Endothelial cell of umbilical vein (primary cell): ENCODE measurements around the gene PATL1. TPM values are rescaled to one million over a fixed set of nuclear protein-coding genes. Genes with fewer than 3 reads are reported as not detected.
A peak's percentile ranks its signal among the peaks of the same experiment; 100 is the strongest.

Experiments
- BruUV-seq: library from RNA; stranded (reverse); fragments of 400-500 nt; replicated peaks from 2 replicates; lab custom pipeline; 2021; lab: Mats Ljungman, UMichigan
- CTCF ChIA-PET: fragments of 300-600, 350-600 bp; sonication (Branson Sonifier 250); formaldehyde crosslinking; loops from one replicate; lab custom pipeline; 2021; ENCODE audit warnings: antibody characterized with exemption, inconsistent platforms; lab: Charles Lee
- POLR2A ChIA-PET: fragments of 300-600, 350-600 bp; sonication (Branson Sonifier 250); formaldehyde crosslinking; loops from one replicate; lab custom pipeline; 2021; ENCODE audit warnings: antibody characterized with exemption, inconsistent platforms; lab: Charles Lee
- DNase-seq: peaks from one replicate; pipeline ENCODE4 v3.0.0-alpha.2; 2011; ENCODE audit warnings: low read depth, low spot score
- FAIRE-seq: peaks from 2 replicates; lab custom pipeline; 2011; peaks lifted over from hg19 to GRCh38; lab: Jason Lieb, UNC
- H2AFZ ChIP-seq: 2 replicates; pipeline ENCODE4 v1.6.0; 2012; ENCODE audit warnings: low read depth, low read length, control low read depth, inconsistent platforms
- H3K27ac ChIP-seq: 2 replicates; pipeline ENCODE4 v1.5.1; 2011; ENCODE audit warnings: low read depth, mild to moderate bottlenecking, control low read depth, low read length, moderate library complexity; ENCODE audit not compliant: insufficient read depth
- H3K27me3 ChIP-seq, 2 experiments: 2 replicates each; pipeline versions ENCODE4 v1.6.0 to v1.6.1; 2011; ENCODE audit warnings: low read length in 2 of 2, mixed read lengths in 1 of 2; ENCODE audit not compliant: control insufficient read depth in 2 of 2, insufficient read depth in 2 of 2
- H3K36me3 ChIP-seq, 2 experiments: 2 replicates in 1 of 2; 3 replicates in 1 of 2; pipeline ENCODE4 v1.5.1; 2011; ENCODE audit warnings: low read length in 2 of 2, mild to moderate bottlenecking in 1 of 2, moderate library complexity in 1 of 2; ENCODE audit not compliant: control insufficient read depth in 2 of 2, insufficient read depth in 2 of 2; ENCODE audit errors: extremely low read depth in 1 of 2
- H3K4me1 ChIP-seq: 3 replicates; pipeline ENCODE4 v1.5.1; 2011; ENCODE audit warnings: mild to moderate bottlenecking, low read length; ENCODE audit not compliant: control insufficient read depth, insufficient read depth; ENCODE audit errors: extremely low read depth
- H3K4me2 ChIP-seq: 2 replicates; pipeline ENCODE4 v1.6.1; 2011; ENCODE audit warnings: low read length, control low read depth, mixed read lengths; ENCODE audit not compliant: insufficient read depth
- H3K4me3 ChIP-seq, 3 experiments: fragments of 200-600 bp in 1 of 3; sonication (generic), shearing (Covaris generic) in 1 of 3; replicated peaks in 1 of 3; 2 replicates each; pipeline ENCODE4 v1.5.1; 2011 to 2016; ENCODE audit warnings: control low read depth in 3 of 3, low read length in 3 of 3, mild to moderate bottlenecking in 2 of 3, inconsistent platforms in 1 of 3, low read depth in 1 of 3, moderate library complexity in 1 of 3; ENCODE audit not compliant: insufficient read depth in 1 of 3
- H3K79me2 ChIP-seq: 2 replicates; pipeline ENCODE4 v1.6.0; 2012; ENCODE audit warnings: low read length, inconsistent platforms; ENCODE audit not compliant: control insufficient read depth, insufficient read depth
- H3K9ac ChIP-seq: replicated peaks from 2 replicates; pipeline ENCODE3; 2011; ENCODE audit warnings: low read length, control low read depth; ENCODE audit not compliant: insufficient read depth; ENCODE audit errors: extremely low read depth
- H3K9me1 ChIP-seq: replicated peaks from 3 replicates; pipeline ENCODE4 v1.6.0; 2011; ENCODE audit warnings: mild to moderate bottlenecking, low read length; ENCODE audit not compliant: control insufficient read depth, insufficient read depth; ENCODE audit errors: extremely low read depth
- H3K9me3 ChIP-seq: replicated peaks from 2 replicates; pipeline ENCODE4 v1.5.1; 2012; ENCODE audit warnings: low read length, inconsistent platforms; ENCODE audit not compliant: control insufficient read depth, insufficient read depth
- H4K20me1 ChIP-seq: replicated peaks from 2 replicates; pipeline ENCODE3; 2011; ENCODE audit warnings: mild to moderate bottlenecking, low read length; ENCODE audit not compliant: control insufficient read depth, insufficient read depth; ENCODE audit errors: extremely low read depth
- MAX ChIP-seq: IDR thresholded peaks from 2 replicates; pipeline ENCODE4 v1.6.1; 2011; ENCODE audit not compliant: insufficient read depth, insufficient read length
- dilution Hi-C: fragments of 300-500 bp; cut with MboI; formaldehyde crosslinking; loops from one replicate; pipeline ENCODE4 v1.15.0; 2019; ENCODE audit warnings: low sequenced_read_pairs; ENCODE audit not compliant: extremely low pct_ligation_motif_present
- intact Hi-C: fragments of 100-400 bp; cut with micrococcal nuclease; formaldehyde crosslinking; loops from one replicate; pipeline ENCODE4 v1.10.0; 2022
- polyA plus RNA-seq, 4 experiments: library from polyadenylated mRNA; depleted of rRNA in 3 of 4; stranded (reverse) in 3 of 4; unstranded in 1 of 4; fragments of >200 nt; gene quantifications; 2 replicates each; pipeline versions ENCODE4 v1.2.1 to v1.2.3, GENCODE V29; 2011 to 2012; ENCODE audit warnings: missing spikeins in 1 of 4
- total RNA-seq: library from RNA; stranded (reverse); gene quantifications from 2 replicates; pipeline ENCODE4 v1.2.3, GENCODE V29; 2021
- TF ChIP-seq, protein P1 (sequence below), 2 donors: IDR thresholded peaks; 1 replicate in 1 of 2; 2 replicates in 1 of 2; pipeline ENCODE4 v1.5.1; 2011; ENCODE audit warnings: low read length in 2 of 2, mild to moderate bottlenecking in 2 of 2, moderate library complexity in 2 of 2, control low read depth in 1 of 2, inconsistent platforms in 1 of 2, low read depth in 1 of 2; ENCODE audit not compliant: insufficient read depth in 1 of 2; ENCODE audit errors: extremely low read depth in 1 of 2

The PATL1 gene
- total and polyA plus RNA-seq, 2 donors (not counting 3 experiments of a cell fraction or from before 2014, with no cell fraction given) = 33.7 to 38.8 TPM

DNA sequence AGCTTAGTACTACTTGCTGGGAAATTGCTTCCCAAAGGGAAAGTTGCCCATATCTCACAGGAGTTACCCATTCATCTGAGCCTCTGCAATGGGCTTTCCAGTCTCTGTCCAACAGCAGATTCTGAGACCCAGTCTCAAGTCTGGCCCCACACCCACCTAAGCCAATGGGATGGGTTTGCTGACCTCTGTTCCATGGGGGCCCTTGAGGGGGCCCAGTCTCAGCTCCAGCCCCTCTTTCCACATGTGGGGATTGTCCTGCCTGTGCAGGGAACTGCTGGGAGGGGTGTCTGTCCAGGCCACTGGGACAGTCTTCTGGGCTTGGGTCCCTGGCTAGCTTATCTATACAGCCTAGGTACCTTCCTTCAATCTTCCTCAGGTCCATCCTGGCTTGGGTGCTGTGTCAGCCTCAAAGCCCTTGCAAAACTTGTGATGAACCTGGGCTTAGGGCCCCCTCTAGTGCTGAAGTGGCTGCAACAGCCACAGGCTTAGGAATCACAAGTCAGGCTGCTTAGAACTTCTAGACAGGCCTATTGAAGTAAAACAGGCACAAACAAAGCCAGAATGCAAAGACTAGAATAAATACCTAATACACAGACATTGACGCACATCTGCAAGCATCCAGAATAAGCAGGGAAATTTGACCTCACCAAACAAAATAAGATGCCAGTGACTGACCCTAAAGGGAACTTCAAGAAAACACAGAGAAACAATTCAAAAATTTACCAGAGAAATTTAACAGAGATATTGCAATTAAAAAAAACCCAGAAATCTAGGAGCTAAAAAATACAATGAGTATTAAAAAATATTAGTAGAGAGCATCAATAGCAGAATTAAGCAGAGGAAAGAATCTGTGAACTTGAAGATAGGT lies 11.7 kb upstream of the PATL1 start:
- peak; percentile 79 for FAIRE-seq
- intact Hi-C loops = loop anchor here (1.0 to 10.0 kb wide), 4 partner anchors 143 to 509 kb away; partner anchors contain the start of gene OR5A1
- no TSS peak for BruUV-seq

More for the DNA sequence above, 11.7 kb upstream of the PATL1 start:
- dilution Hi-C loops = no loop called here
- Histone ChIP-seq H3K9me1 (no peaks in the 10 kb centered on the region), H4K20me1 (no peaks in the 10 kb centered on the region), H3K4me3 (no peak overlapping the region), H2AFZ (no peak overlapping the region), H3K4me1 (no peaks in the 10 kb centered on the region), H3K9ac (no peak overlapping the region), H3K79me2 (no peaks in the 10 kb centered on the region), H3K9me3 (no peaks in the 10 kb centered on the region), H3K4me2 (no peak overlapping the region), H3K36me3 (no peaks in the 10 kb centered on the region), H3K27me3 (peaks cover 2% of the 10 kb centered on the region in 2 experiments), H3K27ac (no peak overlapping the region)
- peak; percentile 81 for DNase-seq
- ChIA-PET CTCF (interaction anchor here (0.6 to 1.6 kb wide), 9 partner anchors 9 to 509 kb away, joined by 3 to 13 read pairs (median 4); partner anchors contain the start of genes DTX4 and PATL1), POLR2A (no interaction called here)
- TF ChIP-seq, protein P1, sequence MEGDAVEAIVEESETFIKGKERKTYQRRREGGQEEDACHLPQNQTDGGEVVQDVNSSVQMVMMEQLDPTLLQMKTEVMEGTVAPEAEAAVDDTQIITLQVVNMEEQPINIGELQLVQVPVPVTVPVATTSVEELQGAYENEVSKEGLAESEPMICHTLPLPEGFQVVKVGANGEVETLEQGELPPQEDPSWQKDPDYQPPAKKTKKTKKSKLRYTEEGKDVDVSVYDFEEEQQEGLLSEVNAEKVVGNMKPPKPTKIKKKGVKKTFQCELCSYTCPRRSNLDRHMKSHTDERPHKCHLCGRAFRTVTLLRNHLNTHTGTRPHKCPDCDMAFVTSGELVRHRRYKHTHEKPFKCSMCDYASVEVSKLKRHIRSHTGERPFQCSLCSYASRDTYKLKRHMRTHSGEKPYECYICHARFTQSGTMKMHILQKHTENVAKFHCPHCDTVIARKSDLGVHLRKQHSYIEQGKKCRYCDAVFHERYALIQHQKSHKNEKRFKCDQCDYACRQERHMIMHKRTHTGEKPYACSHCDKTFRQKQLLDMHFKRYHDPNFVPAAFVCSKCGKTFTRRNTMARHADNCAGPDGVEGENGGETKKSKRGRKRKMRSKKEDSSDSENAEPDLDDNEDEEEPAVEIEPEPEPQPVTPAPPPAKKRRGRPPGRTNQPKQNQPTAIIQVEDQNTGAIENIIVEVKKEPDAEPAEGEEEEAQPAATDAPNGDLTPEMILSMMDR (IDR thresholded peaks at IDR 0.05; ENCODE audit: extremely low read depth in 1 of 2, insufficient read depth in 1 of 2, low read depth in 1 of 2, low read length in 2 of 2) = peak; percentile 76 to 78
- no peak for TF ChIP-seq MAX
